Neural cell (in vitro differentiated cells): Measurements from ENCODE around the gene OVOL3. TPM values are rescaled to one million over a fixed set of nuclear protein-coding genes. Genes with fewer than 3 reads are reported as not detected.

Source experiments
- H2AFZ ChIP-seq: fragments of 200-600, 300-800 bp; sonication (generic), shearing (Covaris generic); 2 replicates; pipeline ENCODE4 v1.6.0; 2014; ENCODE audit warnings: low read depth, mild to moderate bottlenecking, antibody characterized with exemption, low read length, moderate library complexity
- H3F3A ChIP-seq: fragments of 200-600 bp; shearing (Covaris generic); 2 replicates; pipeline ENCODE4 v1.6.1; 2016; ENCODE audit warnings: mild to moderate bottlenecking, moderate library complexity, mixed read lengths, antibody characterized with exemption, low read length; ENCODE audit not compliant: insufficient read depth, poor library complexity, severe bottlenecking
- H3K27ac ChIP-seq: fragments of 200-600, 300-800 bp; sonication (generic), shearing (Covaris generic); 2 replicates; pipeline ENCODE4 v1.5.1; 2014; ENCODE audit warnings: mild to moderate bottlenecking, low read length, moderate library complexity
- H3K27me3 ChIP-seq: fragments of 300-800, 200-600 bp; sonication (generic), shearing (Covaris generic); 2 replicates; pipeline ENCODE4 v1.6.0; 2014; ENCODE audit warnings: mild to moderate bottlenecking, low read depth, low read length, moderate library complexity; ENCODE audit not compliant: insufficient read depth
- H3K36me3 ChIP-seq: fragments of 300-800, 200-600 bp; sonication (generic), shearing (Covaris generic); 2 replicates; pipeline ENCODE4 v1.5.1; 2014; ENCODE audit warnings: mild to moderate bottlenecking, antibody characterized with exemption, low read length, moderate library complexity; ENCODE audit not compliant: insufficient read depth
- H3K4me2 ChIP-seq: fragments of 300-800, 200-600 bp; sonication (generic), shearing (Covaris generic); 2 replicates; pipeline ENCODE4 v1.6.0; 2014; ENCODE audit warnings: mild to moderate bottlenecking, low read length
- H3K4me3 ChIP-seq: fragments of 300-800, 200-600 bp; sonication (generic), shearing (Covaris generic); 2 replicates; pipeline ENCODE4 v1.5.1; 2014; ENCODE audit warnings: mild to moderate bottlenecking, low read length, moderate library complexity
- H3K79me2 ChIP-seq: fragments of 200-600 bp; shearing (Covaris generic); replicated peaks from 2 replicates; pipeline ENCODE4 v1.6.0; 2014; ENCODE audit warnings: mild to moderate bottlenecking, low read length, moderate library complexity; ENCODE audit not compliant: insufficient read depth
- H3K9ac ChIP-seq: fragments of 300-800, 200-600 bp; sonication (generic), shearing (Covaris generic); 2 replicates; pipeline ENCODE4 v1.6.1; 2016; ENCODE audit warnings: mild to moderate bottlenecking, low read length, mixed read lengths
- H3K9me2 ChIP-seq: fragments of 200-600 bp; shearing (Covaris generic); 2 replicates; pipeline ENCODE4 v1.6.1; 2016; ENCODE audit warnings: mild to moderate bottlenecking, low read length, mixed read lengths; ENCODE audit not compliant: insufficient read depth
- H3K9me3 ChIP-seq: fragments of 200-600, 300-800 bp; sonication (generic), shearing (Covaris generic); 2 replicates; pipeline ENCODE4 v1.6.1; 2016; ENCODE audit warnings: mild to moderate bottlenecking, mixed run types, low read length, moderate library complexity, mixed read lengths
- H4K20me1 ChIP-seq: fragments of 200-600 bp; shearing (Covaris generic); 2 replicates; pipeline ENCODE4 v1.6.1; 2016; ENCODE audit warnings: mild to moderate bottlenecking, mixed run types; ENCODE audit not compliant: insufficient read depth
- EP300 ChIP-seq: fragments of 450-650 bp; conservative IDR thresholded peaks from 2 replicates; pipeline ENCODE4 v1.6.1; 2014; ENCODE audit warnings: antibody characterized with exemption, mild to moderate bottlenecking, moderate library complexity; ENCODE audit not compliant: poor library complexity, severe bottlenecking
- EZH2 ChIP-seq: fragments of 200-600, 300-800 bp; shearing (Covaris generic), sonication (generic); IDR thresholded peaks from 2 replicates; pipeline ENCODE4 v1.6.1; 2014; ENCODE audit warnings: antibody characterized with exemption, low read length, borderline replicate concordance, mild to moderate bottlenecking; ENCODE audit not compliant: insufficient read depth, poor library complexity, severe bottlenecking
- MXI1 ChIP-seq: fragments of 450-650 bp; conservative IDR thresholded peaks from 2 replicates; pipeline ENCODE4 v1.6.1; 2014; ENCODE audit warnings: antibody characterized with exemption, mild to moderate bottlenecking; ENCODE audit not compliant: poor library complexity, severe bottlenecking
- POLR2AphosphoS5 ChIP-seq: IDR thresholded peaks from 2 replicates; pipeline ENCODE4 v1.6.1; 2012
- RAD21 ChIP-seq: fragments of 450-650 bp; conservative IDR thresholded peaks from 2 replicates; pipeline ENCODE4 v1.6.1; 2014; ENCODE audit warnings: antibody characterized with exemption, mild to moderate bottlenecking, moderate library complexity
- SMC3 ChIP-seq: fragments of 450-650 bp; conservative IDR thresholded peaks from 2 replicates; pipeline ENCODE4 v1.6.1; 2014; ENCODE audit warnings: antibody characterized with exemption, mild to moderate bottlenecking, moderate library complexity; ENCODE audit not compliant: poor library complexity
- TAF1 ChIP-seq: IDR thresholded peaks from 2 replicates; pipeline ENCODE4 v1.6.1; 2012; ENCODE audit warnings: low read depth
- polyA minus RNA-seq: library from RNA; depleted of rRNA, polyadenylated mRNA; stranded (reverse); fragments of >200 nt; gene quantifications from 2 replicates; pipeline ENCODE4 v1.2.3, GENCODE V29; 2014
- polyA plus RNA-seq: library from polyadenylated mRNA; depleted of rRNA; stranded (reverse); fragments of >200 nt; gene quantifications from 2 replicates; pipeline ENCODE4 v1.2.3, GENCODE V29; 2014
- TF ChIP-seq, protein P1 (sequence below): IDR thresholded peaks from 2 replicates; pipeline ENCODE4 v1.6.1; 2012; ENCODE audit warnings: borderline replicate concordance
- TF ChIP-seq, protein P2 (sequence below): fragments of 450-650 bp; IDR thresholded peaks from 2 replicates; pipeline ENCODE4 v1.5.1; 2014; ENCODE audit warnings: antibody characterized with exemption, mild to moderate bottlenecking, moderate library complexity; ENCODE audit not compliant: poor library complexity, severe bottlenecking

Gene OVOL3
- polyA plus RNA-seq (not detected in 2 replicates), polyA minus RNA-seq (not detected in 2 replicates)

DNA sequence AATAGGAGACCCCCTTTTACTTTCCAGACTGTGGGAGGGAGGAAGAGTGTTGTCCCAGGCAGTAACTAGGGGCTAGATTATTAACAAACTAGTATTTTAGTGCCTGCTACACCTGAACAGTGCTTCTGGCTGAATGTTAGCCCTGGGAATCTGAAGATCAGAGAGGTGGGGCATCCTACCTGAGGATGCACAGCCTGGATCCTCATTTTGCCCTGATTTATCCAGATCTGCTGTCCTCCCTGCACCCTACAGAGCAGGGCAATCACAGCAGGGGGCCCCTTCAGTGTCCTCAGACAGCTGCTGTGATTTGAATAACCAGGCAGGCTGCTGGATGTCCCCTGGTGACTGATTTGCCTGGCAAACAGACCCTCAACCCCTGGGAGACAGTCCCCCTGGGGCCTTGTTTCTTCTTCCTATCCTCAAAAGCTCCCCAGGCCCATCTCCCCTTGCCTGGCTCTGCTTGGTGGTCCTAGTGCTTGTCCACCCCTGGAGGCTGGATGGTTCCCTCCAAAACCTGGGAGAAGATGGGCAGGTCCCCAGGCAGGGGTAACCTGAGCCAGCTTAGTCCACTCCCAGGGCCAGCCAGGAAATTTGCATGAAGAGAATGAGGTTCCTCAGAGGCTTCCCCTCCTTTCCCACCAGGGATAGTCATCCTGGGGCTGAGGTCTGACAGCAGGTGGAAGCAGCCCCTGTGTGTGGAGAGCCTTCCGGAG is at the start of gene OVOL3:
TSS of gene OVOL3 (plus strand) at position 657 of the 713 bp plus-strand sequence. CDS start 60 bp downstream, outside the sequence.
- H3K9me2 ChIP-seq = no peaks in the 10 kb centered on the region
- no peaks in the 10 kb centered on the region for H3K36me3 ChIP-seq
- peaks cover 7% of the 10 kb centered on the region for H3K79me2 ChIP-seq
- H3K4me2 ChIP-seq = no peak within 1 kb of the TSS
- H3K9me3 ChIP-seq = no peaks in the 10 kb centered on the region
- no peaks in the 10 kb centered on the region for H3F3A ChIP-seq
- no peaks in the 10 kb centered on the region for H3K27me3 ChIP-seq
- TF ChIP-seq MXI1 (no peak), RAD21 (no peak)
- H3K9ac ChIP-seq = no peak within 1 kb of the TSS
- H4K20me1 ChIP-seq = no peaks in the 10 kb centered on the region
- no peak within 1 kb of the TSS for H3K27ac ChIP-seq
- H3K4me3 ChIP-seq = no peak within 1 kb of the TSS
- no peak within 1 kb of the TSS for H2AFZ ChIP-seq

DNA sequence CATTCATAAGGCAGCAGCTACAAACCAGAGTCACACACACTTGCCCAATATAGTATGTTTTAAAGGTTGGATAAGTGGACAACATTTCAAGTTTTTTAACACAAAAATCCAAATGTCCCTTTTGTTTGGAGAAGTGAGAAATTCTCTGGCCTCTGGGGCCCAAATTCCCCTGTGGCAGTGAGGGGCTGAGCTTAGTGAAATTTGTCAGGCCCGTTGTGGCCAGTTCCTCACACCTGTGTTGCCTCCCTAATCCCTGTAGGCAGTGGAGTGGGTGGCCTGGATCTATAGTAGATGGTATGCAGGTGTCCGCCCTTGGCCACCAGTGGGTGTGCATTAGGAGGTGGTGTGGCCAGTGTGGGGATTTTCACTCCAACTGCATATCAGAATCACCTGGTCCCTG is 49.6 kb upstream of the OVOL3 start:
- no peak overlapping the region for H3K4me2 ChIP-seq
- H3K9me2 ChIP-seq = no peaks in the 10 kb centered on the region
- H3K27me3 ChIP-seq = no peaks in the 10 kb centered on the region
- no peak overlapping the region for H3K27ac ChIP-seq
- TF ChIP-seq, protein P1, sequence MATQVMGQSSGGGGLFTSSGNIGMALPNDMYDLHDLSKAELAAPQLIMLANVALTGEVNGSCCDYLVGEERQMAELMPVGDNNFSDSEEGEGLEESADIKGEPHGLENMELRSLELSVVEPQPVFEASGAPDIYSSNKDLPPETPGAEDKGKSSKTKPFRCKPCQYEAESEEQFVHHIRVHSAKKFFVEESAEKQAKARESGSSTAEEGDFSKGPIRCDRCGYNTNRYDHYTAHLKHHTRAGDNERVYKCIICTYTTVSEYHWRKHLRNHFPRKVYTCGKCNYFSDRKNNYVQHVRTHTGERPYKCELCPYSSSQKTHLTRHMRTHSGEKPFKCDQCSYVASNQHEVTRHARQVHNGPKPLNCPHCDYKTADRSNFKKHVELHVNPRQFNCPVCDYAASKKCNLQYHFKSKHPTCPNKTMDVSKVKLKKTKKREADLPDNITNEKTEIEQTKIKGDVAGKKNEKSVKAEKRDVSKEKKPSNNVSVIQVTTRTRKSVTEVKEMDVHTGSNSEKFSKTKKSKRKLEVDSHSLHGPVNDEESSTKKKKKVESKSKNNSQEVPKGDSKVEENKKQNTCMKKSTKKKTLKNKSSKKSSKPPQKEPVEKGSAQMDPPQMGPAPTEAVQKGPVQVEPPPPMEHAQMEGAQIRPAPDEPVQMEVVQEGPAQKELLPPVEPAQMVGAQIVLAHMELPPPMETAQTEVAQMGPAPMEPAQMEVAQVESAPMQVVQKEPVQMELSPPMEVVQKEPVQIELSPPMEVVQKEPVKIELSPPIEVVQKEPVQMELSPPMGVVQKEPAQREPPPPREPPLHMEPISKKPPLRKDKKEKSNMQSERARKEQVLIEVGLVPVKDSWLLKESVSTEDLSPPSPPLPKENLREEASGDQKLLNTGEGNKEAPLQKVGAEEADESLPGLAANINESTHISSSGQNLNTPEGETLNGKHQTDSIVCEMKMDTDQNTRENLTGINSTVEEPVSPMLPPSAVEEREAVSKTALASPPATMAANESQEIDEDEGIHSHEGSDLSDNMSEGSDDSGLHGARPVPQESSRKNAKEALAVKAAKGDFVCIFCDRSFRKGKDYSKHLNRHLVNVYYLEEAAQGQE = no peak
- TF ChIP-seq TAF1 = no peak
- TF ChIP-seq SMC3 = no peak
- no peak for TF ChIP-seq RAD21
- no peak for TF ChIP-seq EP300
- no peak for TF ChIP-seq MXI1
- no peak for TF ChIP-seq POLR2AphosphoS5
- TF ChIP-seq, protein P2, sequence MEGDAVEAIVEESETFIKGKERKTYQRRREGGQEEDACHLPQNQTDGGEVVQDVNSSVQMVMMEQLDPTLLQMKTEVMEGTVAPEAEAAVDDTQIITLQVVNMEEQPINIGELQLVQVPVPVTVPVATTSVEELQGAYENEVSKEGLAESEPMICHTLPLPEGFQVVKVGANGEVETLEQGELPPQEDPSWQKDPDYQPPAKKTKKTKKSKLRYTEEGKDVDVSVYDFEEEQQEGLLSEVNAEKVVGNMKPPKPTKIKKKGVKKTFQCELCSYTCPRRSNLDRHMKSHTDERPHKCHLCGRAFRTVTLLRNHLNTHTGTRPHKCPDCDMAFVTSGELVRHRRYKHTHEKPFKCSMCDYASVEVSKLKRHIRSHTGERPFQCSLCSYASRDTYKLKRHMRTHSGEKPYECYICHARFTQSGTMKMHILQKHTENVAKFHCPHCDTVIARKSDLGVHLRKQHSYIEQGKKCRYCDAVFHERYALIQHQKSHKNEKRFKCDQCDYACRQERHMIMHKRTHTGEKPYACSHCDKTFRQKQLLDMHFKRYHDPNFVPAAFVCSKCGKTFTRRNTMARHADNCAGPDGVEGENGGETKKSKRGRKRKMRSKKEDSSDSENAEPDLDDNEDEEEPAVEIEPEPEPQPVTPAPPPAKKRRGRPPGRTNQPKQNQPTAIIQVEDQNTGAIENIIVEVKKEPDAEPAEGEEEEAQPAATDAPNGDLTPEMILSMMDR = no peak
- TF ChIP-seq EZH2 = no peak
- H3K9ac ChIP-seq = no peak overlapping the region
- H2AFZ ChIP-seq = no peak overlapping the region
- peaks cover 5% of the 10 kb centered on the region for H3K79me2 ChIP-seq
- H3K4me3 ChIP-seq = no peak overlapping the region
- H4K20me1 ChIP-seq = no peaks in the 10 kb centered on the region
- no peaks in the 10 kb centered on the region for H3K36me3 ChIP-seq
- no peaks in the 10 kb centered on the region for H3F3A ChIP-seq
- no peaks in the 10 kb centered on the region for H3K9me3 ChIP-seq
